HEK293 (cell line): ENCODE measurements around the gene SLC16A13.

Source experiments
- CTCF ChIA-PET: fragments of 350-600 bp; formaldehyde crosslinking; extraction: SDS; loops from one replicate; lab custom pipeline; 2021; ENCODE audit warnings: antibody characterized with exemption; lab: Yijun Ruan, JAX
- POLR2A ChIA-PET: fragments of 300-600 bp; formaldehyde crosslinking; extraction: SDS; loops from one replicate; lab custom pipeline; 2020; ENCODE audit warnings: antibody characterized with exemption, inconsistent platforms; lab: Yijun Ruan, JAX
- H3K27ac ChIP-seq: fragments of 200-500 bp; sonication (Bioruptor generic); 2 replicates; pipeline ENCODE4 v1.5.1; 2014; ENCODE audit warnings: low read depth, low read length, control low read depth, inconsistent platforms; ENCODE audit errors: extremely low read depth
- H3K36me3 ChIP-seq, 2 experiments: fragments of 200-500 bp in 1 of 2; sonication (Bioruptor generic) in 1 of 2; 1 replicate in 1 of 2; 2 replicates in 1 of 2; pipeline ENCODE4 v1.5.1; 2014 to 2017; ENCODE audit warnings: inconsistent platforms in 2 of 2, low read length in 2 of 2; ENCODE audit not compliant: control insufficient read depth in 2 of 2, insufficient read depth in 1 of 2
- H3K4me1 ChIP-seq: fragments of 200-500 bp; sonication (Bioruptor generic); 2 replicates; pipeline ENCODE4 v1.5.1; 2014; ENCODE audit warnings: mild to moderate bottlenecking, low read length, inconsistent platforms; ENCODE audit not compliant: control insufficient read depth, insufficient read depth
- H3K4me3 ChIP-seq: 2 replicates; pipeline ENCODE4 v1.5.1; 2011; ENCODE audit warnings: low read depth, mild to moderate bottlenecking, control low read depth, low read length, moderate library complexity
- H3K9me3 ChIP-seq: fragments of 200-500 bp; sonication (Bioruptor generic); 2 replicates; pipeline ENCODE4 v1.5.1; 2014; ENCODE audit warnings: low read depth, low read length, inconsistent platforms; ENCODE audit not compliant: control insufficient read depth, insufficient read depth
- HOXC10 ChIP-seq: sonication (generic); formaldehyde crosslinking; IDR thresholded peaks from 2 replicates; pipeline ENCODE4 v1.8.1; 2023; ENCODE audit warnings: mild to moderate bottlenecking, missing genetic modification reagents
- HOXD13 ChIP-seq: sonication (generic); formaldehyde crosslinking; IDR thresholded peaks from 2 replicates; pipeline ENCODE4 v1.8.0; 2022; ENCODE audit warnings: missing genetic modification reagents, borderline replicate concordance
- MYNN ChIP-seq: fragments of 450-650 bp; formaldehyde crosslinking; IDR thresholded peaks from 2 replicates; pipeline ENCODE4 v1.5.1; 2016; ENCODE audit warnings: missing biosample characterization, missing genetic modification characterization, borderline replicate concordance
- PRDM1 ChIP-seq: fragments of 450-650 bp; formaldehyde crosslinking; IDR thresholded peaks from 2 replicates; pipeline ENCODE4; 2016; ENCODE audit warnings: missing biosample characterization, missing genetic modification characterization
- PRDM4 ChIP-seq: fragments of 450-650 bp; formaldehyde crosslinking; IDR thresholded peaks from 2 replicates; pipeline ENCODE4 v1.5.1; 2017; ENCODE audit warnings: missing biosample characterization, missing genetic modification characterization
- SETDB1 ChIP-seq: IDR thresholded peaks from one replicate; pipeline ENCODE4 v1.6.1; 2017; ENCODE audit warnings: mild to moderate bottlenecking, low read length, moderate library complexity, mixed read lengths; ENCODE audit not compliant: insufficient read length
- TRIM28 ChIP-seq: IDR thresholded peaks from 2 replicates; pipeline ENCODE4 v1.6.1; 2011; ENCODE audit warnings: low read length, control low read depth, borderline replicate concordance
- YY1 ChIP-seq: fragments of 450-650 bp; formaldehyde crosslinking; IDR thresholded peaks from 2 replicates; pipeline ENCODE4 v1.5.1; 2018; ENCODE audit warnings: missing biosample characterization, missing genetic modification characterization
- ZBTB20 ChIP-seq: fragments of 450-650 bp; formaldehyde crosslinking; IDR thresholded peaks from 2 replicates; pipeline ENCODE4 v1.5.1; 2016; ENCODE audit warnings: missing biosample characterization, missing genetic modification characterization
- ZBTB21 ChIP-seq: fragments of 450-650 bp; formaldehyde crosslinking; IDR thresholded peaks from 2 replicates; pipeline ENCODE4 v1.5.1; 2017; ENCODE audit warnings: missing biosample characterization, missing genetic modification characterization
- ZBTB6 ChIP-seq: fragments of 450-650 bp; formaldehyde crosslinking; IDR thresholded peaks from 2 replicates; pipeline ENCODE4 v1.5.1; 2017; ENCODE audit warnings: missing biosample characterization, missing genetic modification characterization
- ZBTB7A ChIP-seq: fragments of 450-650 bp; formaldehyde crosslinking; IDR thresholded peaks from 2 replicates; pipeline ENCODE4 v1.5.1; 2016; ENCODE audit warnings: low read depth, missing biosample characterization, missing genetic modification characterization
- ZFHX2 ChIP-seq: fragments of 450-650 bp; formaldehyde crosslinking; conservative IDR thresholded peaks from 2 replicates; pipeline ENCODE4 v1.5.1; 2016; ENCODE audit warnings: missing biosample characterization, missing genetic modification characterization
- ZFP3 ChIP-seq: fragments of 450-650 bp; formaldehyde crosslinking; IDR thresholded peaks from 2 replicates; pipeline ENCODE4 v1.5.1; 2016; ENCODE audit warnings: low read depth, missing biosample characterization, missing genetic modification characterization
- ZNF138 ChIP-seq: fragments of 450-650 bp; formaldehyde crosslinking; IDR thresholded peaks from 2 replicates; pipeline ENCODE4 v1.5.1; 2016; ENCODE audit warnings: missing biosample characterization, missing genetic modification characterization, borderline replicate concordance
- ZNF274 ChIP-seq, 2 experiments: fragments of 200-500 bp in 1 of 2; fragments of 450-650 bp in 1 of 2; sonication (Bioruptor generic) in 1 of 2; formaldehyde crosslinking in 1 of 2; IDR thresholded peaks; 2 replicates each; pipeline versions ENCODE4 v1.5.1 to v1.6.1; 2014 to 2016; ENCODE audit warnings: borderline replicate concordance in 1 of 2, inconsistent platforms in 1 of 2, low read length in 1 of 2, missing biosample characterization in 1 of 2, missing genetic modification characterization in 1 of 2
- ZNF416 ChIP-seq: fragments of 450-650 bp; formaldehyde crosslinking; IDR thresholded peaks from 2 replicates; pipeline ENCODE4 v1.5.1; 2016; ENCODE audit warnings: missing biosample characterization, missing genetic modification characterization
- ZNF48 ChIP-seq: fragments of 450-650 bp; formaldehyde crosslinking; IDR thresholded peaks from 2 replicates; pipeline ENCODE4 v1.5.1; 2016; ENCODE audit warnings: missing biosample characterization, missing genetic modification characterization
- ZNF530 ChIP-seq: fragments of 450-650 bp; formaldehyde crosslinking; IDR thresholded peaks from 2 replicates; pipeline ENCODE4 v1.5.1; 2016; ENCODE audit warnings: low read depth, missing biosample characterization, missing genetic modification characterization
- ZNF560 ChIP-seq: fragments of 450-650 bp; formaldehyde crosslinking; IDR thresholded peaks from 2 replicates; pipeline ENCODE4 v1.5.1; 2017; ENCODE audit warnings: missing biosample characterization, missing genetic modification characterization, borderline replicate concordance
- ZNF585B ChIP-seq: fragments of 450-650 bp; formaldehyde crosslinking; IDR thresholded peaks from 2 replicates; pipeline ENCODE4 v1.5.1; 2016; ENCODE audit warnings: missing biosample characterization, missing genetic modification characterization
- ZNF610 ChIP-seq: fragments of 450-650 bp; formaldehyde crosslinking; IDR thresholded peaks from 2 replicates; pipeline ENCODE4 v1.5.1; 2016; ENCODE audit warnings: missing biosample characterization, missing genetic modification characterization, borderline replicate concordance
- ZNF747 ChIP-seq: fragments of 450-650 bp; formaldehyde crosslinking; IDR thresholded peaks from 2 replicates; pipeline ENCODE4 v1.5.1; 2016; ENCODE audit warnings: missing biosample characterization, missing genetic modification characterization

SLC16A13 gene

GRCh38 chr17:7010523-7010922 lies 25.3 kb upstream of the SLC16A13 start (continued):
- TF ChIP-seq ZNF138 (tag by site-specific recombination) (no peak), PRDM1 (no peak), PRDM4 (tag by site-specific recombination) (no peak), HOXC10 (no peak), ZNF274 (IDR thresholded peaks at IDR 0.05; ENCODE audit: low read length) (no peak), ZNF274 (tag by site-specific recombination; IDR thresholded peaks at IDR 0.05; ENCODE audit: borderline replicate concordance) (no peak), ZBTB20 (tag by site-specific recombination) (no peak), ZNF610 (tag by site-specific recombination) (no peak), ZNF416 (tag by site-specific recombination) (no peak), ZBTB6 (no peak), ZBTB7A (tag by site-specific recombination) (no peak)

DNA sequence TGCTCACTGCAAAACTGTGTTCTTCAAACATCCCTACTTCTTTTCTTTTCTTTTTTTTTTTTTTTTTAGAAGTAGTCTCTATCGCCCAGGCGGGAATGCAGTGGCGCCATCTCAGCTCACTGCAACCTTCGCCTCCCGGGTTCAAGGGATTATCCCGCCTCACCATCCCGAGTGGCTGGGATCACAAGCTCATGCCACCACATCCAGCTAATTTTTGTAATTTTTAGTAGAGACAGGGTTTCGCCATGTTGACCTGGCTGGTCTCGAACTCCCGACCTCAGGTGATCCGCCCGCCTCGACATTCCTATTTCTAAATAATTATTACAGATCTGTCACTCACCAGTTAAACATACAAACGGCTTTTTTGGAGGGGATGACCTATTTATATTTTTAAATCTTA lies 24.4 kb upstream of the SLC16A13 start:
- no peaks in the 10 kb centered on the region for H3K9me3 ChIP-seq
- H3K27ac ChIP-seq: no peak overlapping the region
- CTCF ChIA-PET: interaction anchor here (2.1 kb wide), 1 partner anchor 10 kb away, joined by 8 read pairs; no protein-coding TSS in a partner anchor
- peaks cover 0 to 25% of the 10 kb centered on the region in 2 experiments; a peak in 2 of 3 replicates for H3K36me3 ChIP-seq
- POLR2A ChIA-PET: interaction anchor here (1.2 kb wide), 1 partner anchor 8 kb away, joined by 5 read pairs; no protein-coding TSS in a partner anchor
- H3K4me1 ChIP-seq: peaks cover 10% of the 10 kb centered on the region; the same call in 1 of the 2 replicates
- peak overlapping the region; percentile 67 for H3K4me3 ChIP-seq
- no peak for TF ChIP-seq TRIM28
- no peak for TF ChIP-seq MYNN (tag by site-specific recombination)
- no peak for TF ChIP-seq HOXC10
- no peak for TF ChIP-seq ZNF610 (tag by site-specific recombination)
- TF ChIP-seq ZNF560 (tag by site-specific recombination): no peak
- TF ChIP-seq ZBTB21 (tag by site-specific recombination): no peak
- TF ChIP-seq ZNF48: no peak
- no peak for TF ChIP-seq ZFHX2 (tag by site-specific recombination)
- no peak for TF ChIP-seq YY1 (tag by site-specific recombination)
- no peak for TF ChIP-seq ZNF585B (tag by site-specific recombination)
- no peak for TF ChIP-seq HOXD13 (CRISPR knock-in tag)
- TF ChIP-seq ZFP3: no peak
- no peak for TF ChIP-seq ZNF530 (tag by site-specific recombination)
- no peak for TF ChIP-seq SETDB1
- TF ChIP-seq ZNF747 (tag by site-specific recombination): no peak
- TF ChIP-seq, all 188 proteins: peak for 0
